K562 (cell line): ENCODE data around the gene OOSP3. TPM values are rescaled to one million over a fixed set of nuclear protein-coding genes. Genes with fewer than 3 reads are reported as not detected.
A peak's percentile ranks its signal among the peaks of the same experiment; 100 is the strongest.

Experiments
- ATAC-seq: fragments of 200-7000 bp; cut with Tn5 transposase; 3 replicates; pipeline ENCODE4 v1.9.1; 2020; ENCODE audit warnings: moderate library complexity
- BruUV-seq: library from RNA; stranded (reverse); fragments of 400-500 nt; replicated peaks from 2 replicates; lab custom pipeline; 2021; lab: Mats Ljungman, UMichigan
- CTCF ChIA-PET: fragments of 300-600 bp; formaldehyde crosslinking; extraction: SDS; loops from one replicate; lab custom pipeline; 2021; ENCODE audit warnings: low intra/inter-chr PET ratio; lab: Yijun Ruan, JAX
- POLR2A ChIA-PET: fragments of 300-600, 350-650 bp; sonication (Branson Sonifier 250); formaldehyde crosslinking; extraction: SDS; loops from one replicate; lab custom pipeline; 2021; ENCODE audit warnings: antibody characterized with exemption, inconsistent platforms; lab: Yijun Ruan, JAX
- DNase-seq, 4 experiments: peaks; one replicate each; pipeline versions ENCODE4 v3.0.0 to v3.0.0-alpha.2; 2011 to 2018; ENCODE audit warnings: low spot score in 3 of 4, mixed read lengths in 3 of 4; ENCODE audit errors: extremely low read depth in 1 of 4
- FAIRE-seq: peaks from 2 replicates; lab custom pipeline; 2011; peaks lifted over from hg19 to GRCh38; lab: Jason Lieb, UNC
- H2AFZ ChIP-seq: 2 replicates; pipeline ENCODE4 v1.6.0; 2011; ENCODE audit warnings: low read depth, low read length, control low read depth, inconsistent platforms
- H3K27ac ChIP-seq: fragments of 200-600 bp; 3 replicates; pipeline ENCODE4 v1.8.0; 2011; ENCODE audit warnings: low read depth, mild to moderate bottlenecking, control low read depth, inconsistent platforms, low read length, moderate library complexity, mixed read lengths; ENCODE audit errors: extremely low read depth
- H3K27me3 ChIP-seq, 2 experiments: fragments of 300-600 bp in 1 of 2; 2 replicates in 1 of 2; 3 replicates in 1 of 2; pipeline versions ENCODE4 v1.6.0 to v1.8.0; 2011; ENCODE audit warnings: inconsistent platforms in 2 of 2, low read length in 2 of 2, mild to moderate bottlenecking in 1 of 2, mixed read lengths in 1 of 2, moderate library complexity in 1 of 2; ENCODE audit not compliant: control insufficient read depth in 2 of 2, insufficient read depth in 2 of 2
- H3K36me3 ChIP-seq: fragments of 300-600 bp; 3 replicates; pipeline ENCODE4 v1.8.0; 2011; ENCODE audit warnings: mild to moderate bottlenecking, low read length, inconsistent platforms; ENCODE audit not compliant: control insufficient read depth, insufficient read depth
- H3K4me1 ChIP-seq, 2 experiments: fragments of 200-600 bp in 1 of 2; replicated peaks in 1 of 2; 2 replicates in 1 of 2; 3 replicates in 1 of 2; pipeline versions ENCODE4 v1.5.1 to v1.8.0; 2011; ENCODE audit warnings: inconsistent platforms in 2 of 2, low read length in 2 of 2, mild to moderate bottlenecking in 1 of 2, mixed read lengths in 1 of 2, moderate library complexity in 1 of 2; ENCODE audit not compliant: control insufficient read depth in 2 of 2, insufficient read depth in 2 of 2
- H3K4me2 ChIP-seq: 2 replicates; pipeline ENCODE4 v1.6.1; 2011; ENCODE audit warnings: low read length, control low read depth, inconsistent platforms, mixed read lengths; ENCODE audit not compliant: insufficient read depth
- H3K4me3 ChIP-seq: fragments of 200-600 bp; sonication (generic), shearing (Covaris generic); 2 replicates; pipeline ENCODE4 v1.5.1; 2016; ENCODE audit warnings: control low read depth, inconsistent platforms
- H3K79me2 ChIP-seq: fragments of 200-600 bp; 3 replicates; pipeline ENCODE4 v1.8.0; 2011; ENCODE audit warnings: low read length, inconsistent platforms; ENCODE audit not compliant: control insufficient read depth, insufficient read depth
- H3K9ac ChIP-seq, 2 experiments: 2 replicates each; pipeline versions ENCODE4 v1.6.0 to v1.6.1; 2011; ENCODE audit warnings: low read depth in 2 of 2, low read length in 2 of 2, control low read depth in 1 of 2, inconsistent platforms in 1 of 2, mild to moderate bottlenecking in 1 of 2, mixed read lengths in 1 of 2; ENCODE audit not compliant: insufficient read depth in 1 of 2
- H3K9me1 ChIP-seq: one replicate; pipeline ENCODE4 v1.6.0; 2011; ENCODE audit warnings: inconsistent platforms, mild to moderate bottlenecking, low read length, moderate library complexity; ENCODE audit not compliant: control insufficient read depth, insufficient read depth
- H3K9me3 ChIP-seq: replicated peaks from 2 replicates; pipeline ENCODE4 v1.5.1; 2011; ENCODE audit warnings: low read depth, low read length, inconsistent platforms; ENCODE audit not compliant: control insufficient read depth, insufficient read depth
- H4K20me1 ChIP-seq: replicated peaks from 2 replicates; pipeline ENCODE4 v1.6.1; 2011; ENCODE audit warnings: low read length, inconsistent platforms, mixed read lengths; ENCODE audit not compliant: control insufficient read depth, insufficient read depth
- CREM ChIP-seq: IDR thresholded peaks from 2 replicates; pipeline ENCODE4 v1.6.1; 2014; ENCODE audit warnings: antibody characterized with exemption, low read depth
- CSDE1 ChIP-seq, 2 experiments: fragments of 450-650 bp; IDR thresholded peaks; 2 replicates each; pipeline ENCODE4 v1.6.1; 2016; ENCODE audit warnings: mild to moderate bottlenecking in 1 of 2
- MCM7 ChIP-seq, 2 experiments: fragments of 450-650 bp; IDR thresholded peaks; 2 replicates each; pipeline ENCODE4 v1.6.1; 2016 to 2018
- NRF1 ChIP-seq, 2 experiments: fragments of 450-650 bp; IDR thresholded peaks in 1 of 2; conservative IDR thresholded peaks in 1 of 2; 2 replicates each; pipeline ENCODE4 v1.6.1; 2014; ENCODE audit warnings: mild to moderate bottlenecking in 2 of 2
- SMARCA5 ChIP-seq: fragments of 450-650 bp; IDR thresholded peaks from 2 replicates; pipeline ENCODE4 v1.6.1; 2016
- TFE3 ChIP-seq: fragments of 450-650 bp; formaldehyde crosslinking; IDR thresholded peaks from 2 replicates; pipeline ENCODE4 v1.4.0; 2020; ENCODE audit warnings: mild to moderate bottlenecking, mixed read lengths
- YY1 ChIP-seq, 3 experiments: IDR thresholded peaks; 2 replicates each; pipeline ENCODE4 v1.6.1; 2011; ENCODE audit warnings: low read length in 2 of 3, mild to moderate bottlenecking in 2 of 3, moderate library complexity in 2 of 3, borderline replicate concordance in 1 of 3, control low read depth in 1 of 3, low read depth in 1 of 3; ENCODE audit not compliant: insufficient read depth in 3 of 3, insufficient replicate concordance in 2 of 3, control insufficient read depth in 1 of 3, insufficient read length in 1 of 3; ENCODE audit errors: extremely low read depth in 1 of 3
- ZBTB2 ChIP-seq: fragments of 450-650 bp; IDR thresholded peaks from 2 replicates; pipeline ENCODE4 v1.6.1; 2016; ENCODE audit warnings: antibody characterized with exemption
- ZNF668 ChIP-seq: fragments of 250-450 bp; sonication (Bioruptor Pico); IDR thresholded peaks from 2 replicates; pipeline ENCODE4 v1.8.0; 2022; ENCODE audit warnings: mild to moderate bottlenecking, inconsistent platforms
- WGBS: fragments of 100-300 bp; shearing (Covaris generic); methylation state at CpG from one replicate; pipeline ENCODE4 v1.1.6; 2016; ENCODE audit warnings: low coverage, mixed read lengths; ENCODE audit not compliant: insufficient coverage; ENCODE audit errors: missing lambda C conversion rate; 5-methylcytosine and 5-hydroxymethylcytosine counted together
- in situ Hi-C: fragments of 300-500 bp; cut with MboI; formaldehyde crosslinking; loops from 4 replicates; pipeline ENCODE4 v1.15.0; 2018; ENCODE audit warnings: inconsistent platforms, mixed read lengths
- intact Hi-C: fragments of 100-400 bp; cut with micrococcal nuclease; formaldehyde crosslinking; loops from 2 replicates; pipeline ENCODE4 v1.14.2; 2022
- polyA plus RNA-seq, 8 experiments: library from polyadenylated mRNA; depleted of rRNA in 4 of 8; stranded (reverse) in 5 of 8; unstranded in 3 of 8; fragments of >200 nt; fragmentation: Nextera tagmentation in 2 of 8; fragmentation: Illumina TruSeq in 1 of 8; extraction: Ambion mirVana in 2 of 8; extraction: Trizol in 1 of 8; gene quantifications; 2 replicates each; pipeline versions ENCODE4 v1.2.1 to v1.2.3, GENCODE V29; 2011 to 2014; ENCODE audit warnings: inconsistent platforms in 1 of 8, missing spikeins in 1 of 8
- total RNA-seq, 7 experiments: library from RNA; depleted of rRNA in 6 of 7; stranded (reverse); fragments of >200 nt in 6 of 7; fragmentation: Illumina TruSeq in 2 of 7; extraction: Trizol in 2 of 7; gene quantifications; 2 replicates each; pipeline versions ENCODE4 v1.2.1 to v1.2.3, GENCODE V29; 2011 to 2021; ENCODE audit warnings: low replicate concordance in 1 of 7
- TF ChIP-seq, protein P1 (sequence below), 2 experiments: fragments of 450-650 bp in 1 of 2; sonication (generic) in 1 of 2; formaldehyde crosslinking in 1 of 2; IDR thresholded peaks; 2 replicates each; pipeline versions ENCODE4 v1.7.1 to v1.9.0; 2016 to 2022; ENCODE audit warnings: inconsistent platforms in 1 of 2, mild to moderate bottlenecking in 1 of 2, missing genetic modification reagents in 1 of 2

Gene OOSP3
- total and polyA plus RNA-seq, 9 of the 15 experiments (the other 6 are each of a cell fraction or from before 2014, with no cell fraction given), result 0.09 to 0.32 (median 0.15) TPM; not detected in 6

- Histone ChIP-seq H2AFZ (peak overlapping the region; percentile 53), H3K4me1 (peaks cover 0 to 4% of the 10 kb centered on the region in 2 experiments; a peak in 1 of 5 replicates), H3K9ac (no peak overlapping the region), H3K9me3 (no peaks in the 10 kb centered on the region), H3K36me3 (no peaks in the 10 kb centered on the region), H3K79me2 (no peaks in the 10 kb centered on the region), H4K20me1 (no peaks in the 10 kb centered on the region), H3K9me1 (no peaks in the 10 kb centered on the region), H3K27ac (no peak overlapping the region), H3K4me2 (no peak overlapping the region), H3K4me3 (no peak overlapping the region), H3K27me3 (no peaks in the 10 kb centered on the region)
- FAIRE-seq (peak; percentile 61), DNase-seq (peak in 1 of 4 experiments; percentile 28), ATAC-seq (peak; percentile 56; the same call in 2 of the 3 replicates)
- ChIA-PET POLR2A (interaction anchor here (0.5 to 0.9 kb wide), 2 partner anchors 48 to 52 kb away, joined by 3 read pairs; no protein-coding TSS in a partner anchor), CTCF (no interaction called here)
- WGBS, result 20% methylated on average over 1 of the region's 1 CpG
- no TSS peak for BruUV-seq
- in situ Hi-C loops, result no loop called here
- intact Hi-C loops, result no loop called here
- TF ChIP-seq CSDE1 (IDR thresholded peaks at IDR 0.05), result no peak
- TF ChIP-seq TFE3, result no peak
- no peak for TF ChIP-seq ZNF668 (CRISPR knock-in tag)
- TF ChIP-seq SMARCA5, result no peak
- no peak for TF ChIP-seq YY1 (IDR thresholded peaks at IDR 0.05; ENCODE audit: borderline replicate concordance in 1 of 3, control insufficient read depth in 1 of 3, extremely low read depth in 1 of 3, insufficient read depth in 3 of 3, insufficient read length in 1 of 3, insufficient replicate concordance in 2 of 3, low read depth in 1 of 3, low read length in 2 of 3)
- TF ChIP-seq NRF1 (conservative IDR thresholded peaks at IDR 0.05 in 1 of 2, IDR thresholded peaks at IDR 0.05 in 1 of 2), result peak; percentile 29 to 44; a peak in 3 of 4 replicates
- TF ChIP-seq, protein P1, sequence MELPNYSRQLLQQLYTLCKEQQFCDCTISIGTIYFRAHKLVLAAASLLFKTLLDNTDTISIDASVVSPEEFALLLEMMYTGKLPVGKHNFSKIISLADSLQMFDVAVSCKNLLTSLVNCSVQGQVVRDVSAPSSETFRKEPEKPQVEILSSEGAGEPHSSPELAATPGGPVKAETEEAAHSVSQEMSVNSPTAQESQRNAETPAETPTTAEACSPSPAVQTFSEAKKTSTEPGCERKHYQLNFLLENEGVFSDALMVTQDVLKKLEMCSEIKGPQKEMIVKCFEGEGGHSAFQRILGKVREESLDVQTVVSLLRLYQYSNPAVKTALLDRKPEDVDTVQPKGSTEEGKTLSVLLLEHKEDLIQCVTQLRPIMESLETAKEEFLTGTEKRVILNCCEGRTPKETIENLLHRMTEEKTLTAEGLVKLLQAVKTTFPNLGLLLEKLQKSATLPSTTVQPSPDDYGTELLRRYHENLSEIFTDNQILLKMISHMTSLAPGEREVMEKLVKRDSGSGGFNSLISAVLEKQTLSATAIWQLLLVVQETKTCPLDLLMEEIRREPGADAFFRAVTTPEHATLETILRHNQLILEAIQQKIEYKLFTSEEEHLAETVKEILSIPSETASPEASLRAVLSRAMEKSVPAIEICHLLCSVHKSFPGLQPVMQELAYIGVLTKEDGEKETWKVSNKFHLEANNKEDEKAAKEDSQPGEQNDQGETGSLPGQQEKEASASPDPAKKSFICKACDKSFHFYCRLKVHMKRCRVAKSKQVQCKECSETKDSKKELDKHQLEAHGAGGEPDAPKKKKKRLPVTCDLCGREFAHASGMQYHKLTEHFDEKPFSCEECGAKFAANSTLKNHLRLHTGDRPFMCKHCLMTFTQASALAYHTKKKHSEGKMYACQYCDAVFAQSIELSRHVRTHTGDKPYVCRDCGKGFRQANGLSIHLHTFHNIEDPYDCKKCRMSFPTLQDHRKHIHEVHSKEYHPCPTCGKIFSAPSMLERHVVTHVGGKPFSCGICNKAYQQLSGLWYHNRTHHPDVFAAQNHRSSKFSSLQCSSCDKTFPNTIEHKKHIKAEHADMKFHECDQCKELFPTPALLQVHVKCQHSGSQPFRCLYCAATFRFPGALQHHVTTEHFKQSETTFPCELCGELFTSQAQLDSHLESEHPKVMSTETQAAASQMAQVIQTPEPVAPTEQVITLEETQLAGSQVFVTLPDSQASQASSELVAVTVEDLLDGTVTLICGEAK (IDR thresholded peaks at IDR 0.05), result peak; percentile 65
- TF ChIP-seq, protein P1 (CRISPR knock-in tag; IDR thresholded peaks at IDR 0.05), result no peak
- TF ChIP-seq ZBTB2, result no peak
- TF ChIP-seq CREM, result no peak
- no peak for TF ChIP-seq MCM7 (IDR thresholded peaks at IDR 0.05)
Measured at GRCh38 chr11:59901306-59901705, 22.7 kb downstream of the OOSP3 start.
